ENCODE measurements around the gene DDAH1. TPM values are rescaled to one million over a fixed set of nuclear protein-coding genes. Genes with fewer than 3 reads are reported as not detected.

Gene DDAH1
- total and polyA plus RNA-seq, 2 experiments from 2014 or later = 9.1 to 15.5 TPM

- DNase-seq (ENCODE audit: low read depth in 1 of 2, low spot score in 1 of 2) = no peak
- no peak overlapping the region for H3K27ac ChIP-seq
- H3K36me3 ChIP-seq = no peaks in the 10 kb centered on the region
- no peak for TF ChIP-seq CTCF (IDR thresholded peaks at IDR 0.05; ENCODE audit: low read depth, low read length)
- peaks cover 48% of the 10 kb centered on the region for H3K27me3 ChIP-seq
- H3K9me3 ChIP-seq (ENCODE audit: low read depth) = no peaks in the 10 kb centered on the region
- H3K4me1 ChIP-seq (ENCODE audit: low read depth) = no peaks in the 10 kb centered on the region
- no peak overlapping the region for H3K4me3 ChIP-seq
Measured at GRCh38 chr1:85462931-85463649, 1.9 kb downstream of the DDAH1 start.

- Histone ChIP-seq H3K9me3 (ENCODE audit: low read depth) (no peaks in the 10 kb centered on the region), H3K27me3 (peaks cover 46% of the 10 kb centered on the region), H3K4me1 (ENCODE audit: low read depth) (no peaks in the 10 kb centered on the region), H3K4me3 (no peak overlapping the region), H3K27ac (no peak overlapping the region), H3K36me3 (no peaks in the 10 kb centered on the region)
- DNase-seq (ENCODE audit: low read depth in 1 of 2, low spot score in 1 of 2) = no peak
- TF ChIP-seq CTCF (IDR thresholded peaks at IDR 0.05; ENCODE audit: low read depth, low read length) = no peak
Measured at GRCh38 chr1:85461216-85461918, 3.6 kb downstream of the DDAH1 start.

DNA sequence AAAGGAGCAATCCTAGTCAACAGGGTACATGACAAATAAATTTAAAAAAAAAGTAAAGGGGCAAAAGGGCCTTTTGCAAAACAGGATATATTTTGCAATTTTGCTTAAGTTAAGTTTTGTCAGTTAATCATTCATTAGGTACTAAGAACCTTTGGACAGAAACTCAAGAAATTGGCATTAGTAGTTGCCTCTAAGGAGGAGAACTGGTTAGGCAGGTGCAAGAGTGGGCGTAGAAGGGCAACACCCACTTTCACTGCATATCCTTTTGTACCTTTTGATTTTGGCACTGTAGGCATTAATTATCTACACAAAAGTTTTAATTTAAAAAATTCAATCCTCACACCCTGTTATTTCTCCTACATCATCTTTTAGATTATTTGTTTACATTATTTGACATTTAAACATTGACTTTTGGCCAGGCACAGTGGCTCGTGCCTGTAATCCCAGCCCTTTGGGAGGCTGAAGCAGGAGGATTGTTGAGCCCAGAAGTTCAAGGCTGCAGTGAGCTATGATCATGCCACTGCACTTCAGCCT, 4.3 kb downstream of the DDAH1 start:
- no peak for TF ChIP-seq CTCF (IDR thresholded peaks at IDR 0.05; ENCODE audit: low read depth, low read length)
- Histone ChIP-seq H3K36me3 (no peaks in the 10 kb centered on the region), H3K27me3 (peaks cover 38% of the 10 kb centered on the region), H3K27ac (no peak overlapping the region), H3K4me3 (no peak overlapping the region), H3K4me1 (ENCODE audit: low read depth) (no peaks in the 10 kb centered on the region), H3K9me3 (ENCODE audit: low read depth) (no peaks in the 10 kb centered on the region)
- no peak for DNase-seq (ENCODE audit: low read depth in 1 of 2, low spot score in 1 of 2)

GRCh38 chr1:85459290-85459689, 5.7 kb downstream of the DDAH1 start:
- Histone ChIP-seq H3K4me3 (no peak overlapping the region), H3K9me3 (ENCODE audit: low read depth) (no peaks in the 10 kb centered on the region), H3K4me1 (ENCODE audit: low read depth) (no peaks in the 10 kb centered on the region), H3K27me3 (peaks cover 29% of the 10 kb centered on the region), H3K36me3 (no peaks in the 10 kb centered on the region), H3K27ac (no peak overlapping the region)
- DNase-seq (ENCODE audit: low read depth in 1 of 2, low spot score in 1 of 2) = no peak
- no peak for TF ChIP-seq CTCF (IDR thresholded peaks at IDR 0.05; ENCODE audit: low read depth, low read length)

- Histone ChIP-seq H3K4me3 (no peak overlapping the region), H3K36me3 (no peaks in the 10 kb centered on the region), H3K27ac (no peak overlapping the region), H3K27me3 (no peaks in the 10 kb centered on the region), H3K4me1 (ENCODE audit: low read depth) (no peaks in the 10 kb centered on the region), H3K9me3 (ENCODE audit: low read depth) (no peaks in the 10 kb centered on the region)
- no peak for TF ChIP-seq CTCF (IDR thresholded peaks at IDR 0.05; ENCODE audit: low read depth, low read length)
- no peak for DNase-seq (ENCODE audit: low read depth in 1 of 2, low spot score in 1 of 2)
Measured at GRCh38 chr1:85454214-85454613, 10.7 kb downstream of the DDAH1 start.

Data from cardiac muscle cell (in vitro differentiated cells and primary cell).